DOHH2 (cell line): ENCODE measurements around the gene ITGBL1.

ENCODE experiments used
- H3F3A ChIP-seq: fragments of 200-600 bp; sonication (generic), shearing (Covaris generic); 2 replicates; pipeline ENCODE4 v1.6.0; 2016; ENCODE audit warnings: antibody characterized with exemption, mild to moderate bottlenecking; ENCODE audit not compliant: control insufficient read depth, insufficient read depth
- H3K27ac ChIP-seq: fragments of 200-600 bp; sonication (generic); 2 replicates; pipeline ENCODE4 v1.5.1; 2014; ENCODE audit warnings: low read depth, mild to moderate bottlenecking, low read length, moderate library complexity
- H3K27me3 ChIP-seq: fragments of 200-600 bp; sonication (generic); 2 replicates; pipeline ENCODE4 v1.6.1; 2014; ENCODE audit warnings: mild to moderate bottlenecking, low read length, mixed read lengths; ENCODE audit not compliant: control insufficient read depth
- H3K36me3 ChIP-seq: fragments of 200-600 bp; sonication (generic); 2 replicates; pipeline ENCODE4 v1.6.1; 2014; ENCODE audit warnings: mild to moderate bottlenecking, low read length, moderate library complexity, mixed read lengths; ENCODE audit not compliant: control insufficient read depth
- H3K4me1 ChIP-seq: fragments of 200-600 bp; sonication (generic); 2 replicates; pipeline ENCODE4 v1.6.1; 2014; ENCODE audit warnings: mild to moderate bottlenecking, low read length, mixed read lengths; ENCODE audit not compliant: control insufficient read depth
- H3K4me2 ChIP-seq: fragments of 200-600 bp; sonication (generic); 2 replicates; pipeline ENCODE4 v1.6.0; 2014; ENCODE audit warnings: mild to moderate bottlenecking, low read length, moderate library complexity
- H3K4me3 ChIP-seq: fragments of 200-600 bp; sonication (generic); 2 replicates; pipeline ENCODE4 v1.5.1; 2014; ENCODE audit warnings: mild to moderate bottlenecking, low read length, mixed read lengths
- H3K79me2 ChIP-seq: fragments of 200-600 bp; sonication (generic); 2 replicates; pipeline ENCODE4 v1.6.1; 2014; ENCODE audit warnings: mild to moderate bottlenecking, low read length, mixed read lengths; ENCODE audit not compliant: control insufficient read depth
- H3K9me2 ChIP-seq: fragments of 200-600 bp; sonication (generic); replicated peaks from 2 replicates; pipeline ENCODE4 v1.6.1; 2014; ENCODE audit warnings: mild to moderate bottlenecking, low read length, mixed read lengths; ENCODE audit not compliant: control insufficient read depth
- H3K9me3 ChIP-seq: fragments of 200-600 bp; sonication (generic); 2 replicates; pipeline ENCODE4 v1.6.1; 2014; ENCODE audit warnings: antibody characterized with exemption, low read length, mixed read lengths; ENCODE audit not compliant: control insufficient read depth, insufficient read depth
- H4K20me1 ChIP-seq: fragments of 200-600 bp; sonication (generic); 2 replicates; pipeline ENCODE4 v1.6.0; 2014; ENCODE audit warnings: low read depth, mild to moderate bottlenecking, antibody characterized with exemption, low read length, moderate library complexity; ENCODE audit not compliant: control insufficient read depth, insufficient read depth
- EZH2phosphoT487 ChIP-seq: fragments of 200-600 bp; sonication (generic); IDR thresholded peaks from 2 replicates; pipeline ENCODE4 v1.6.1; 2017; ENCODE audit warnings: borderline replicate concordance, mild to moderate bottlenecking, antibody characterized with exemption, low read length, moderate library complexity, mixed read lengths
- TF ChIP-seq, protein P1 (sequence below): fragments of 200-600 bp; sonication (generic); IDR thresholded peaks from one replicate; pipeline ENCODE4 v1.5.1; 2014; ENCODE audit warnings: antibody characterized with exemption, mild to moderate bottlenecking, low read depth, low read length; ENCODE audit not compliant: poor library complexity, severe bottlenecking

Gene ITGBL1

DNA sequence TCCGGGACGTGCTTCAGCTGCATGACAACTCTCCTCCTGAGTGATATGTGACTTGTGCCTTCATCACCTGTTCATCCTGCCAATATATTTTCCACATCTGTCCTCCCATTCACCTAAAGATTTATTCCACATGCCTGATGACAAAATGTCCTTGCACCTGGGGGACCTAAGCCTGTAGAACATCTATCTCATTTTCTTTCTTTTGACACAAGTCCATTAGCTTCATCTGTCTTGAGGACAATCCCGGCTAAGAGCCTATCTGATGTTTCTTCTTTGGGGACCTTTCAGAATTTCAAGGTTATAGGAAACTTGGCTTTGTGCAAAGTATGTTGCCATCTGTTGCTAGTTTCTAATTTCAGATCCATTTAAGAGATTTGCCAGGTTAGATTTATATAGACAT, 41.1 kb downstream of the ITGBL1 start:
- no peaks in the 10 kb centered on the region for H3K4me1 ChIP-seq
- H3K27me3 ChIP-seq = no peaks in the 10 kb centered on the region
- no peaks in the 10 kb centered on the region for H3K9me2 ChIP-seq
- no peak overlapping the region for H3K4me3 ChIP-seq
- H3K27ac ChIP-seq = no peak overlapping the region
- no peaks in the 10 kb centered on the region for H3K79me2 ChIP-seq
- no peaks in the 10 kb centered on the region for H4K20me1 ChIP-seq
- H3F3A ChIP-seq = no peaks in the 10 kb centered on the region
- no peaks in the 10 kb centered on the region for H3K9me3 ChIP-seq
- TF ChIP-seq, protein P1, sequence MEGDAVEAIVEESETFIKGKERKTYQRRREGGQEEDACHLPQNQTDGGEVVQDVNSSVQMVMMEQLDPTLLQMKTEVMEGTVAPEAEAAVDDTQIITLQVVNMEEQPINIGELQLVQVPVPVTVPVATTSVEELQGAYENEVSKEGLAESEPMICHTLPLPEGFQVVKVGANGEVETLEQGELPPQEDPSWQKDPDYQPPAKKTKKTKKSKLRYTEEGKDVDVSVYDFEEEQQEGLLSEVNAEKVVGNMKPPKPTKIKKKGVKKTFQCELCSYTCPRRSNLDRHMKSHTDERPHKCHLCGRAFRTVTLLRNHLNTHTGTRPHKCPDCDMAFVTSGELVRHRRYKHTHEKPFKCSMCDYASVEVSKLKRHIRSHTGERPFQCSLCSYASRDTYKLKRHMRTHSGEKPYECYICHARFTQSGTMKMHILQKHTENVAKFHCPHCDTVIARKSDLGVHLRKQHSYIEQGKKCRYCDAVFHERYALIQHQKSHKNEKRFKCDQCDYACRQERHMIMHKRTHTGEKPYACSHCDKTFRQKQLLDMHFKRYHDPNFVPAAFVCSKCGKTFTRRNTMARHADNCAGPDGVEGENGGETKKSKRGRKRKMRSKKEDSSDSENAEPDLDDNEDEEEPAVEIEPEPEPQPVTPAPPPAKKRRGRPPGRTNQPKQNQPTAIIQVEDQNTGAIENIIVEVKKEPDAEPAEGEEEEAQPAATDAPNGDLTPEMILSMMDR = no peak
- TF ChIP-seq EZH2phosphoT487 = no peak
- H3K4me2 ChIP-seq = no peak overlapping the region
- H3K36me3 ChIP-seq = no peaks in the 10 kb centered on the region

DNA sequence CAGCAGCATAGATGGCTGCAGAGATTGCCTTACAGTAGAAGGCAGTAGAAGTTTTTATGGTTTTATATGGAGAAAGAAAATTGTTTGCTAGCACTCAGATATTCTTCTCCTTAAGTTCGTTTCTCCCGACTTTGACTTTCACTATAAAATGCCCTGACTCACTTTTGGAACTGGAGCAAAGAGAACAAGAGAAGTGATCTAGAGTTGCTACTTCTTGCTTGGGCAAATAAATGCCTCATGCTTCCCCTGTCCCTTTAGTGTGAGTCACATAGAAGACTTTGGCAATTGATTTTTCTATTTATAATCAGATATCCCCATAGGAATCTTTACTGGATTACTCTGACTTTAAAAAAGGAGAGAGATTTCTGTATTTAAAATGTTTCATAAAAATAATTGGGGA, 46.9 kb downstream of the ITGBL1 start:
- Histone ChIP-seq H3K9me3 (no peaks in the 10 kb centered on the region), H3K4me1 (no peaks in the 10 kb centered on the region), H3K4me2 (no peak overlapping the region), H4K20me1 (no peaks in the 10 kb centered on the region), H3K27ac (no peak overlapping the region), H3F3A (no peaks in the 10 kb centered on the region), H3K79me2 (no peaks in the 10 kb centered on the region), H3K36me3 (no peaks in the 10 kb centered on the region), H3K27me3 (no peaks in the 10 kb centered on the region), H3K9me2 (no peaks in the 10 kb centered on the region), H3K4me3 (no peak overlapping the region)
- TF ChIP-seq, protein P1 = no peak
- TF ChIP-seq EZH2phosphoT487 = no peak

DNA sequence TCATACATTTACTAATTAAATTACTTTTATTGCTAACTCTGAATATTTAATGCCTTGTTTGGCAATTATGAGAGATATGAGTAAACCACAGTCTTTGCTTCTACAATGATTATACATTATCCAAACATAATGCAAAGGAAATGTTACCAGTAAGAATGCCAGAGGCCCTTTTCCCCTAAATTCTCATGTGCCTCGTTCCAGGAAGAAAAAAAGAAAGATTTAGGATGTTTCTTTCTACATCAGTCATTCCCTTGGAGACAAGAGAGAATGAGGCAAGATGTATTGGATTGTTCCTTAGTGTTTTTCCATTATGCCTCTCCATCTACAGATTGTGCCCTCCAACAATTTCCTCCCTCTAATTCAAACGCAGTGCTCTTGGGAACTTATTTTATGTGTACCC, 50.1 kb downstream of the ITGBL1 start:
- H3K4me2 ChIP-seq = no peak overlapping the region
- H3K36me3 ChIP-seq = no peaks in the 10 kb centered on the region
- H3K4me3 ChIP-seq = no peak overlapping the region
- no peaks in the 10 kb centered on the region for H3K79me2 ChIP-seq
- no peaks in the 10 kb centered on the region for H3K4me1 ChIP-seq
- H3K27ac ChIP-seq = no peak overlapping the region
- H3K9me3 ChIP-seq = no peaks in the 10 kb centered on the region
- H3F3A ChIP-seq = no peaks in the 10 kb centered on the region
- TF ChIP-seq, protein P1 = no peak
- TF ChIP-seq EZH2phosphoT487 = no peak
- H4K20me1 ChIP-seq = no peaks in the 10 kb centered on the region
- H3K27me3 ChIP-seq = no peaks in the 10 kb centered on the region
- no peaks in the 10 kb centered on the region for H3K9me2 ChIP-seq

DNA sequence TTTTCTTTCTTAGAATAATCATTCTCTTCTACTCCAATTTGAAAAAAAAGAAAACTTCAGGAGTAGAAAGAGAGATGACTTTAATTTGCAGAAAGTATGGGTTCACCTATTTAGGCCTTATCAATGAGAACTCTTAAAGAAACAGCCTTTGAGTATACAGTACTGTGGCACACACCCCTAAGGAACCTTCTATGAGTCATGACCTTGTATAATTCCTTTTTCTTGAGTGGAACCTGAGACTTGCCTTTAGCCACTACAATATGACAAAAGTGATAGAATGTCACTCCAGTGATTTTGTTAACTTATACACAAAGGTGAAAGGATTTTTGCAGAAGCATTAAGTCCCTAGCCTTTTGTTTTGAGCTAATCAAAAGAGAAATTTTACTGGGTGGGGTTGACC, 58.7 kb downstream of the ITGBL1 start:
- Histone ChIP-seq H3K9me2 (no peaks in the 10 kb centered on the region), H3K9me3 (no peaks in the 10 kb centered on the region), H4K20me1 (no peaks in the 10 kb centered on the region), H3K4me2 (no peak overlapping the region), H3K79me2 (no peaks in the 10 kb centered on the region), H3K36me3 (no peaks in the 10 kb centered on the region), H3K27ac (no peak overlapping the region), H3K27me3 (no peaks in the 10 kb centered on the region), H3F3A (no peaks in the 10 kb centered on the region), H3K4me3 (no peak overlapping the region), H3K4me1 (no peaks in the 10 kb centered on the region)
- TF ChIP-seq, protein P1 = no peak
- no peak for TF ChIP-seq EZH2phosphoT487
